MCF 10A (cell line): ENCODE measurements around the gene EXOC7. TPM values are rescaled to one million over a fixed set of nuclear protein-coding genes. Genes with fewer than 3 reads are reported as not detected.
A peak's percentile ranks its signal among the peaks of the same experiment; 100 is the strongest.

Source experiments
- BruUV-seq: library from RNA; stranded (reverse); fragments of 400-500 nt; replicated peaks from 2 replicates; lab custom pipeline; 2021; lab: Mats Ljungman, UMichigan
- CTCF ChIA-PET: fragments of 300-600 bp; sonication (Branson Sonifier 250); formaldehyde crosslinking; extraction: SDS; loops from one replicate; lab custom pipeline; 2021; ENCODE audit warnings: antibody characterized with exemption, inconsistent platforms; lab: Yijun Ruan, JAX
- POLR2A ChIA-PET: fragments of 300-600, 350-650 bp; sonication (Branson Sonifier 250); formaldehyde crosslinking; extraction: SDS; loops from one replicate; lab custom pipeline; 2020; ENCODE audit warnings: antibody characterized with exemption, inconsistent platforms; lab: Yijun Ruan, JAX
- DNase-seq: peaks from one replicate; pipeline ENCODE4 v3.0.0-alpha.2; 2018; ENCODE audit not compliant: unreplicated experiment
- H3K27ac Mint-ChIP-seq: one replicate; pipeline ENCODE4 v1.8.0; 2022; ENCODE audit warnings: mild to moderate bottlenecking, low read depth, mixed read lengths; ENCODE audit not compliant: unreplicated experiment
- H3K27me3 Mint-ChIP-seq: one replicate; pipeline ENCODE4 v1.8.0; 2022; ENCODE audit warnings: mixed read lengths; ENCODE audit not compliant: insufficient read depth, unreplicated experiment
- H3K36me3 Mint-ChIP-seq: one replicate; pipeline ENCODE4 v1.8.0; 2022; ENCODE audit warnings: mild to moderate bottlenecking, moderate library complexity, mixed read lengths; ENCODE audit not compliant: insufficient read depth, unreplicated experiment
- H3K4me1 Mint-ChIP-seq: one replicate; pipeline ENCODE4 v1.8.0; 2022; ENCODE audit warnings: mixed read lengths; ENCODE audit not compliant: insufficient read depth, unreplicated experiment
- H3K4me3 Mint-ChIP-seq: one replicate; pipeline ENCODE4 v1.8.0; 2022; ENCODE audit warnings: mild to moderate bottlenecking, moderate library complexity, mixed read lengths; ENCODE audit not compliant: unreplicated experiment
- H3K9me3 Mint-ChIP-seq: one replicate; pipeline ENCODE4 v1.8.0; 2022; ENCODE audit warnings: mixed read lengths; ENCODE audit not compliant: unreplicated experiment
- intact Hi-C: fragments of 100-400 bp; cut with micrococcal nuclease; formaldehyde crosslinking; loops from 2 replicates; pipeline ENCODE4 v1.14.1; 2022
- total RNA-seq: library from RNA; stranded (reverse); gene quantifications from 2 replicates; pipeline ENCODE4 v1.2.3, GENCODE V29; 2022
- TF ChIP-seq, protein P1 (sequence below): fragments of 200-600 bp; IDR thresholded peaks from one replicate; pipeline ENCODE4 v1.8.0; 2022; ENCODE audit warnings: antibody characterized with exemption, mild to moderate bottlenecking; ENCODE audit not compliant: unreplicated experiment

EXOC7 gene
- total RNA-seq, 1 experiment from 2014 or later = 80.8 TPM

- Mint-ChIP-seq H3K27me3 (peaks cover 54% of the 10 kb centered on the region), H3K9me3 (no peaks in the 10 kb centered on the region), H3K4me1 (peaks cover 4% of the 10 kb centered on the region), H3K36me3 (peaks cover 6% of the 10 kb centered on the region), H3K4me3 (no peak overlapping the region), H3K27ac (no peak overlapping the region)
- BruUV-seq = no TSS peak
- DNase-seq = no peak
- TF ChIP-seq, protein P1, sequence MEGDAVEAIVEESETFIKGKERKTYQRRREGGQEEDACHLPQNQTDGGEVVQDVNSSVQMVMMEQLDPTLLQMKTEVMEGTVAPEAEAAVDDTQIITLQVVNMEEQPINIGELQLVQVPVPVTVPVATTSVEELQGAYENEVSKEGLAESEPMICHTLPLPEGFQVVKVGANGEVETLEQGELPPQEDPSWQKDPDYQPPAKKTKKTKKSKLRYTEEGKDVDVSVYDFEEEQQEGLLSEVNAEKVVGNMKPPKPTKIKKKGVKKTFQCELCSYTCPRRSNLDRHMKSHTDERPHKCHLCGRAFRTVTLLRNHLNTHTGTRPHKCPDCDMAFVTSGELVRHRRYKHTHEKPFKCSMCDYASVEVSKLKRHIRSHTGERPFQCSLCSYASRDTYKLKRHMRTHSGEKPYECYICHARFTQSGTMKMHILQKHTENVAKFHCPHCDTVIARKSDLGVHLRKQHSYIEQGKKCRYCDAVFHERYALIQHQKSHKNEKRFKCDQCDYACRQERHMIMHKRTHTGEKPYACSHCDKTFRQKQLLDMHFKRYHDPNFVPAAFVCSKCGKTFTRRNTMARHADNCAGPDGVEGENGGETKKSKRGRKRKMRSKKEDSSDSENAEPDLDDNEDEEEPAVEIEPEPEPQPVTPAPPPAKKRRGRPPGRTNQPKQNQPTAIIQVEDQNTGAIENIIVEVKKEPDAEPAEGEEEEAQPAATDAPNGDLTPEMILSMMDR = no peak
- CTCF ChIA-PET = interaction anchor here (0.6 to 0.7 kb wide), 2 partner anchors 18 to 482 kb away, joined by 3 to 4 read pairs; no protein-coding TSS in a partner anchor
- intact Hi-C loops = no loop called here
- POLR2A ChIA-PET = interaction anchor here (0.7 to 0.9 kb wide), 2 partner anchors 166 to 168 kb away, joined by 3 to 5 read pairs; no protein-coding TSS in a partner anchor
Observed at GRCh38 chr17:76075364-76076145, 28.0 kb downstream of the EXOC7 start.

DNA sequence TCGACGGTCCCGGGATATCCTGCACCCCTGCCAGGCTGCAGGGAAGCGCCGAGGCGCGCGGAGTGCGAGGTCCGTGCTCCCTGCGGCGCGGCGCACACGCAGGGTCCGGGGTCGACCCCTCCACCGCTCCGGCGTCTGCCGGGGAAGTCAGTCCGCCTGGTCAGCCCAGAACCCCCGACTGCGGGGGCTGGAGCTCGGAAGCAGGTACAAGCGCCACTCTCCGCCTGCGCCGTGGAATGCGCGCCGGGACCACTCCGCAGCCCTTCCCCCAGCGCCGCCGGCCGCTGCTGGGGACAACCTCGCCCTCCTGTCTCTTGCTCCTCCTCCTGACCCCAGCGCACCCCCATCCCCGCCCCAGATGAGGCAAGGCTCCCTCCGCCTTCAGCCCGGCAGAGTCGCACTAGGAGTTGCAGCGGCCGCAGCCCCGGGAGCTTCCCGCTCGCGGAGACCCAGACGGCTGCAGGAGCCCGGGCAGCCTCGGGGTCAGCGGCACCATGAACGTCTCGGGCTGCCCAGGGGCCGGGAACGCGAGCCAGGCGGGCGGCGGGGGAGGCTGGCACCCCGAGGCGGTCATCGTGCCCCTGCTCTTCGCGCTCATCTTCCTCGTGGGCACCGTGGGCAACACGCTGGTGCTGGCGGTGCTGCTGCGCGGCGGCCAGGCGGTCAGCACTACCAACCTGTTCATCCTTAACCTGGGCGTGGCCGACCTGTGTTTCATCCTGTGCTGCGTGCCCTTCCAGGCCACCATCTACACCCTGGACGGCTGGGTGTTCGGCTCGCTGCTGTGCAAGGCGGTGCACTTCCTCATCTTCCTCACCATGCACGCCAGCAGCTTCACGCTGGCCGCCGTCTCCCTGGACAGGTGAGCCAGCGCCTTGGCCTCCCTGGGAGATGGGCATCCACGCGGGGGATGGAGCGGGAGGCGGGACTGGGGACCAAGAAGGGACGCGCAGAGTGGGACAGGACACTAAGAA, 28.9 kb downstream of the EXOC7 start, which contains the start of gene GALR2:
GALR2 (plus strand) TSS at position 392 of the 974 bp plus-strand sequence; CDS start at position 495, 103 bp downstream.
- no TSS peak for BruUV-seq
- Mint-ChIP-seq H3K27me3 (peaks cover 54% of the 10 kb centered on the region), H3K9me3 (no peaks in the 10 kb centered on the region), H3K4me3 (no peak within 1 kb of the TSS), H3K27ac (no peak within 1 kb of the TSS), H3K4me1 (peaks cover 4% of the 10 kb centered on the region), H3K36me3 (peaks cover 10% of the 10 kb centered on the region)
- TF ChIP-seq, protein P1 = no peak
- CTCF ChIA-PET = interaction anchor here (0.7 kb wide), 1 partner anchor 19 kb away, joined by 3 read pairs; no protein-coding TSS in a partner anchor
- intact Hi-C loops = loop anchor here (5.0 kb wide), 2 partner anchors 47 to 62 kb away; partner anchors contain the start of gene EVPL
- DNase-seq = no peak
- POLR2A ChIA-PET = interaction anchor here (0.7 kb wide), 1 partner anchor 169 kb away, joined by 3 read pairs; no protein-coding TSS in a partner anchor

DNA sequence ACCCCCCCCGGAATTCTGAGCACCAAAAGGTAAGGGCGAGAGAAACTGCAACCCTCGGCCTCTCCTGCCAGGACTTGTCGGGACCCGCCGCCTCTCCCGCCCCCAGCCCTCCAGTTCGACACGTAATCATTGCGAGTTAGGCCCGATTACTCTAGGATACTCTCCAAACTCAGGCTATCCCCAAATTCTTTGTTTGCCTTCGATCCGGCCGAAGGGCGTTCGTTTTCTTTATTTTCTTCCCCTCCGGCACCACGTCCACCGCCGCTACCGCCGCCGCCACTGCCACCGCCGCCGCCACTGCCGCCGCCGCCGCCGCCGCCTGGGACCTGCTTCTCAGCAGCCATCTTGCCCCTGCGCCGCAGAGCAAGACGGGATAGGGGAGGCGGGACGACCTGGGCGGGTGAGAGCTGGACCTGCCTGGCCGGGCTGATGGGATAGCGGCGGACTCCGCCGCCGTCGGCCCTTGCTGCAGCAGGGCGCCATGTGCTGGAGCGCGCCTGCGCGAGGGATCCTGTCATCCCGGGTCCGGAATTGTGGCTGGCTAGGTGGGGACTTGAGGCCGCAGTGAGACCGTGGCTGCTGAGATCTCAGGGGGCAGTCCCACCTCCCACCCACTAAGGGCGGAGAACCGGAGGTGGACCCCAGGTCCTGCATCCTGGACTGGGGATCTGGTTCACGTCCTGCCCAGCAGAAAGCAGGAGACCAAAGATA, 31.3 kb downstream of the EXOC7 start, which contains the start of gene SRP68:
SRP68 (minus strand) TSS at position 370 of the 711 bp plus-strand sequence; CDS start at position 344, 26 bp downstream.
- TF ChIP-seq, protein P1 = no peak
- peak within 1 kb of the TSS; percentile 95 for H3K27ac Mint-ChIP-seq
- H3K4me1 Mint-ChIP-seq = peaks cover 4% of the 10 kb centered on the region
- H3K36me3 Mint-ChIP-seq = peaks cover 24% of the 10 kb centered on the region
- ChIA-PET POLR2A (interaction anchor here (0.7 to 3.1 kb wide), 16 partner anchors 11 to 281 kb away, joined by 3 to 13 read pairs (median 4); partner anchors contain the start of genes EXOC7, MRPL38, PRPSAP1 and UBALD2), CTCF (no interaction called here)
- DNase-seq = peak; percentile 90
- H3K9me3 Mint-ChIP-seq = no peaks in the 10 kb centered on the region
- H3K27me3 Mint-ChIP-seq = peaks cover 30% of the 10 kb centered on the region
- no TSS peak for BruUV-seq
- intact Hi-C loops = loop anchor here (5.0 kb wide), 2 partner anchors 45 to 60 kb away; partner anchors contain the start of gene EVPL
- peak within 1 kb of the TSS; percentile 90 for H3K4me3 Mint-ChIP-seq
